HG02840 (cell line): ENCODE results near the gene HES4.
"Not testable (repeated sequence)": the region's sequence is repeated elsewhere in the genome, so short reads cannot be mapped to it uniquely, and the experiment has no call there.

Experiments used
- ATAC-seq: cut with Tn5 transposase; IDR thresholded peaks from one replicate; pipeline ENCODE4 v1.9.1; 2021; ENCODE audit warnings: mild to moderate bottlenecking, moderate library complexity, moderate number of reproducible peaks; ENCODE audit not compliant: unreplicated experiment, low FRiP score

HES4 gene

GRCh38 chr1:1000357-1001056 lies 610 bp upstream of the HES4 start:
- ATAC-seq = no peak

- no peak for ATAC-seq
These were observed 737 bp downstream of the HES4 start for GRCh38 chr1:998995-999724.

- no peak for ATAC-seq
These were observed 1.2 kb downstream of the HES4 start for GRCh38 chr1:998745-998994.

- no peak for ATAC-seq
These were observed 1.7 kb downstream of the HES4 start for GRCh38 chr1:997993-998744.

DNA sequence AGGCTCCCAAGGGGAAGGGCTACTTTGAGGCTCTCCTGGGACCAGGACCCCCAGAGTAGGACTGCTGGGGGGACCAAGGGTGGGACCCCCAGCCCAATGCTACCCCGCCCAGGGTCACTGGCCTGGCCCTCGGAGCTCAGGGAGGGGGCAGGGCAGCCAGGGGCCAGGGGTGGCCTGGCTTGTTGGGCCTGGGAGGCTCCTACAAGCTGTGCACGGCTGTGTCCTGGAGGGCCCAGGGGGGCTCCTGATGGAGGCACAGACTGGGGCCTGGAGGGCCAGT lies 2.2 kb downstream of the HES4 start:
- ATAC-seq = no peak

- no peak for ATAC-seq
These were observed 2.8 kb downstream of the HES4 start for GRCh38 chr1:996851-997712.

DNA sequence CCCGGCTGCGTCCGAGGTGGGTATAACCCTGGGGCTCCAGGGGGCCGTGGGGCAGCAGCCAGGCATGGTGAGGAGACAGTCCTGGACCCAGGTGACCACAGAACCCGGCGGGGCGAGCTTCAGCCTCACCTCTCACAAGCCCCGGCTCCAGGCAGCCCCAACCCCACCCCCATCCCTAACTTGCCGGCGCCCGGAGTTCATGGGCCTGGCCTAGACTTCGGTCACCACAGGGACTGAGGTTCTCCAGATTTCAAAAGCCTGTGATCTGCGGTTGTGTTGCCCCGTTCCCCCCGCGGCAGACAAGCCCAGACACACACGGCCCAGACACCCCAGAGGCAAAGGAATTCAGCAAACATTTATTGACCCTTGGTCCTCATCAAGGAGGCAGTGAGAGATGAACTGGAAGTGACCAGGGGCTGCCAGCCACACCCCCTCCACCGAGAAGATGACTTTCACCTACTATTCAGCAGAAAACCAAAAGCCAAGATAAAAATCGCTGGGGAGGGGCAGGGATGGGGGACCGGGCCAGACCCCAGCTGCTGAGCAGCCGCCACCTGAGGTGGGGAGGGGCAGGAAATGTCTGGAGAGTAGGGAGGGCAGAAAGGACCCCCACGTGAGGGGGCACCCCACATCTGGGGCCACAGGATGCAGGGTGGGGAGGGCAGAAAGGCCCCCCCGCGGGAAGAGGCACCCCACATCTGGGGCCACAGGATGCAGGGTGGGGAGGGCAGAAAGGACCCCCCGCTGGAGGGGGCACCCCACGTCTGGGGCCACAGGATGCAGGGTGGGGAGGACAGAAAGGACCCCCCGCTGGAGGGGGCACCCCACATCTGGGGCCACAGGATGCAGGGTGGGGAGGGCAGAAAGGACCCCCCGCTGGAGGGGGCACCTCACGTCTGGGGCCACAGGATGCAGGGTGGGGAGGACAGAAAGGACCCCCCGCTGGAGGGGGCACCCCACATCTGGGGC lies 3.9 kb downstream of the HES4 start:
- no peak for ATAC-seq

GRCh38 chr1:994546-994945 lies 5.4 kb downstream of the HES4 start:
- ATAC-seq = not testable (repeated sequence)

GRCh38 chr1:993379-993995 lies 6.4 kb downstream of the HES4 start:
- ATAC-seq = no peak

DNA sequence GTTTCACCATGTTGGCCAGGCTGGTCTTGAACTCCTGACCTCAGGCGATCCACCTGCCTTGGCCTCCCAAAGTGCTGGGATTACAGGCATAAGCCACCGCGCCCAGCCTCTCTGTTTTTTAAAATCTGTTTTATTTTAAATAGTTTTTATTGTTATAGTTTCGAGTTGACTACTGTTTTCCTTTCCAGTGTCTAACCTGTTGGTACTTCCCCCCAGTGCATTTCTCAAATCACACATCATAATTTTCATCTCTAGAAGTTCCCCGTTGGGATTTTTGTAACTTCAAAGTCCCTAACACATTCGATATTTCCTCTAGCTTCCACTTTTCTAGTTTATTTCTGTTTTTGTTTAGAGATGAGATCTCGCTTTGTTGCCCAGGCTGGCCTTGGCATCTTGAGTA lies 7.5 kb downstream of the HES4 start:
- ATAC-seq = no peak

- no peak for ATAC-seq
These were observed 8.0 kb downstream of the HES4 start for GRCh38 chr1:991895-992294.

DNA sequence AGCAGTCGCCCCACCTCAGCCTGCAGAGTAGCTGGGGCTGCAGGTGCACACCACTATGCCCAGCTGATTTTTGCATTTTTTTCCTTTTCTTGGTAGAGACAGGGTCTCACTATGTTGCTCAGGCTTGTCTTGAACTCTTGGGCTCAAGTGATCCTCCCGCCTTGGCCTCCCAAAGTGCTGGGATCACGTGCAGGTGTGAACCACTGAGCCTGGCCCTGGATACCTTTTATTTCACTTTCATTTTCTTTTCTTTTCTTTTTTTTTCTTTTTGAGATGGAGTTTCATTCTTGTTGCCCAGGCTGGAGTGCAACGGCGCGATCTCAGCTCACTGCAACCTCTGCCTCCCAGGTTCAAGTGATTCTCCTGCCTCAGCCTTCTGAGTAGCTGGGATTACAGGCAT lies 8.6 kb downstream of the HES4 start:
- not testable (repeated sequence) for ATAC-seq

GRCh38 chr1:988061-988460 lies 11.8 kb downstream of the HES4 start:
- not testable (repeated sequence) for ATAC-seq

- no peak for ATAC-seq
These were observed 14.8 kb downstream of the HES4 start for GRCh38 chr1:985126-985525.

- ATAC-seq = no peak
These were observed 15.5 kb downstream of the HES4 start for GRCh38 chr1:984476-984814.

DNA sequence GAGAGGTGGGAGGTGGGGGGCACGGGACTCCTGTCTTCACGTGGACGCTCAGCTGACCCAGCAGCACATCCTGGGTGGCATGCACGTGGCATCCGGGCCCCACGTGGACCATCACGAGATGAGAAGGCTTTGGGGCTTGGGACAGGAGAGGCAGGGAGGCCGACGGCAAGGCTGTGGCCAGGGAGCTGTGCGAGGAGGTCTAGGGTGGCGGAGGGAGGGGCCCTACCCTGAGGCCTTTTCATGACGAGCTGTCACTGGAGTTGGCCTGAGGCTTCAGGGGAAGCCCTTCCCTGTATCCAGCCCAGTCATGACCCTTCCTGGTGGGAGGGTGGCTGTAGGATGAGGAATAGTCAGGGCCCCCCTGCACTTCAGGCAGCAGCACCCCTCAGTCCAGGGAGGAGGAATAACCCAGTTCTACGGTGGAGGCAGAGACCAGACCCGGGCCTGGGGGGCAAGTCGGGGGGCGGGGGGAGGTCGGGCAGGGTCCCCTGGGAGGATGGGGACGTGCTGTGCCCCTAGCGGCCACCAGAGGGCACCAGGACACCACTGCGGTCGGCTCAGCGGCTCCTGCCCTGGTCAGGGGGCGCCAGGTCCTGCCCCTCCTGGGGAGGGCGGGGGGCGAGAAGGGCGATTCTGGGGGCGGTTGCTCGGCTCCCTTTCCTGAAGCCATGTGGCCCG lies 16.0 kb downstream of the HES4 start:
- no peak for ATAC-seq

GRCh38 chr1:982765-983436 lies 17.0 kb downstream of the HES4 start:
- ATAC-seq = no peak

DNA sequence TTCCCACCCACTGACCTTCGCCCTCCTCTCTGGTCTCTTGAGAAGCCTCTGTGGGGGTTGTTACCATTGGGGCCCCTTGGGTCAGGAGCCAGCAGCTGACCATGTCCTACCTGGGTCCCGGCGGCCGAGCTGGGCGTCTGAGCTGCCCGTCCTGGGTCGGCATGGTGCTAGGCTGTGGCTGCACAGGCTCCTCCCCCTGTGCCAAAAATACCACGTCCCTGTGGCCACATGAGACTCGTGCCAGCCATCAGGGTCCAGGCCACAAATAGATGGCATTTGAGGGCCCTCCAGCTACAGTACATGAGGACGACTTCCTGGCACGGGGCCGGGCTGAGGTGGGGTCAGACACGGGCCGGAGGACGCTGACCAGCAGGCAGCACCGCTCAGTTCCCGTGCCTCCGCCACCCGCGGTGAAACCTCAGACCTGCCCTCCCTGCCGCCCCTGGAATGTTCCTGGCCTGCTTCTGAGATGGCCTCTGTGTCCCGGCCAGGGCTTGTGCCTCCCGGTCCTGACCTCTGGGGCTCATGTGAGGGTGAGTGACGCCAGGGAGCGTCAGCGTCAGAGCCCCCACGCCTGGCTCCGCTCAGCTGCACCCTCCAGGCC lies 17.8 kb downstream of the HES4 start, which contains the start of gene PERM1:
TSS of gene PERM1 (minus strand) at position 139 of the 604 bp plus-strand sequence. CDS start 1,064 bp downstream, outside the sequence.
- no peak for ATAC-seq
